Tibial nerve (tissue), 3 donors: Measurements from ENCODE around the gene DGUOK.

Experiments used
- CTCF ChIP-seq, 5 experiments: fragments of 200-600 bp in 3 of 5; fragments of 450-650 bp in 2 of 5; sonication (generic) in 3 of 5; IDR thresholded peaks; one replicate each; pipeline ENCODE4 v1.5.1; 2016 to 2019; ENCODE audit warnings: antibody characterized with exemption in 5 of 5, mild to moderate bottlenecking in 3 of 5, moderate library complexity in 2 of 5
- POLR2A ChIP-seq, 2 donors: fragments of 450-650 bp; IDR thresholded peaks; one replicate each; pipeline ENCODE4 v1.6.1; 2017; ENCODE audit warnings: antibody characterized with exemption in 2 of 2, mild to moderate bottlenecking in 2 of 2, moderate library complexity in 2 of 2

- TF ChIP-seq CTCF (IDR thresholded peaks at IDR 0.05) (no peak), POLR2A (IDR thresholded peaks at IDR 0.05) (no peak)
Measured at GRCh38 chr2:74006459-74006858, 79.8 kb downstream of the DGUOK start.
